IPS-18a (cell line): ENCODE data around the gene SIPA1L2.

Experiments used
- H3K27ac ChIP-seq: one replicate; pipeline ENCODE4 v1.5.1; 2013; ENCODE audit warnings: low read length
- H3K27me3 ChIP-seq: one replicate; pipeline ENCODE4 v1.6.1; 2013; ENCODE audit warnings: mild to moderate bottlenecking, low read length; ENCODE audit not compliant: control insufficient read depth, insufficient read depth
- H3K36me3 ChIP-seq: one replicate; pipeline ENCODE4 v1.6.1; 2013; ENCODE audit warnings: low read depth, low read length; ENCODE audit not compliant: control insufficient read depth
- H3K4me1 ChIP-seq: one replicate; pipeline ENCODE4 v1.6.1; 2013; ENCODE audit warnings: low read depth, low read length; ENCODE audit not compliant: control insufficient read depth
- H3K4me3 ChIP-seq: one replicate; pipeline ENCODE4 v1.5.1; 2013; ENCODE audit warnings: low read length
- H3K9ac ChIP-seq: one replicate; pipeline ENCODE4 v1.6.1; 2013; ENCODE audit warnings: mild to moderate bottlenecking, low read length, moderate library complexity
- H3K9me3 ChIP-seq: one replicate; pipeline ENCODE4 v1.6.1; 2013; ENCODE audit warnings: low read depth, low read length; ENCODE audit not compliant: control insufficient read depth

SIPA1L2 gene, protein sequence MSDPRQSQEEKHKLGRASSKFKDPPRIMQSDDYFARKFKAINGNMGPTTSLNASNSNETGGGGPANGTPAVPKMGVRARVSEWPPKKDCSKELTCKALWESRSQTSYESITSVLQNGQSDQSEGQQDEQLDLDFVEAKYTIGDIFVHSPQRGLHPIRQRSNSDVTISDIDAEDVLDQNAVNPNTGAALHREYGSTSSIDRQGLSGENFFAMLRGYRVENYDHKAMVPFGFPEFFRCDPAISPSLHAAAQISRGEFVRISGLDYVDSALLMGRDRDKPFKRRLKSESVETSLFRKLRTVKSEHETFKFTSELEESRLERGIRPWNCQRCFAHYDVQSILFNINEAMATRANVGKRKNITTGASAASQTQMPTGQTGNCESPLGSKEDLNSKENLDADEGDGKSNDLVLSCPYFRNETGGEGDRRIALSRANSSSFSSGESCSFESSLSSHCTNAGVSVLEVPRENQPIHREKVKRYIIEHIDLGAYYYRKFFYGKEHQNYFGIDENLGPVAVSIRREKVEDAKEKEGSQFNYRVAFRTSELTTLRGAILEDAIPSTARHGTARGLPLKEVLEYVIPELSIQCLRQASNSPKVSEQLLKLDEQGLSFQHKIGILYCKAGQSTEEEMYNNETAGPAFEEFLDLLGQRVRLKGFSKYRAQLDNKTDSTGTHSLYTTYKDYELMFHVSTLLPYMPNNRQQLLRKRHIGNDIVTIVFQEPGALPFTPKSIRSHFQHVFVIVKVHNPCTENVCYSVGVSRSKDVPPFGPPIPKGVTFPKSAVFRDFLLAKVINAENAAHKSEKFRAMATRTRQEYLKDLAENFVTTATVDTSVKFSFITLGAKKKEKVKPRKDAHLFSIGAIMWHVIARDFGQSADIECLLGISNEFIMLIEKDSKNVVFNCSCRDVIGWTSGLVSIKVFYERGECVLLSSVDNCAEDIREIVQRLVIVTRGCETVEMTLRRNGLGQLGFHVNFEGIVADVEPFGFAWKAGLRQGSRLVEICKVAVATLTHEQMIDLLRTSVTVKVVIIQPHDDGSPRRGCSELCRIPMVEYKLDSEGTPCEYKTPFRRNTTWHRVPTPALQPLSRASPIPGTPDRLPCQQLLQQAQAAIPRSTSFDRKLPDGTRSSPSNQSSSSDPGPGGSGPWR (N-terminal part only)

DNA sequence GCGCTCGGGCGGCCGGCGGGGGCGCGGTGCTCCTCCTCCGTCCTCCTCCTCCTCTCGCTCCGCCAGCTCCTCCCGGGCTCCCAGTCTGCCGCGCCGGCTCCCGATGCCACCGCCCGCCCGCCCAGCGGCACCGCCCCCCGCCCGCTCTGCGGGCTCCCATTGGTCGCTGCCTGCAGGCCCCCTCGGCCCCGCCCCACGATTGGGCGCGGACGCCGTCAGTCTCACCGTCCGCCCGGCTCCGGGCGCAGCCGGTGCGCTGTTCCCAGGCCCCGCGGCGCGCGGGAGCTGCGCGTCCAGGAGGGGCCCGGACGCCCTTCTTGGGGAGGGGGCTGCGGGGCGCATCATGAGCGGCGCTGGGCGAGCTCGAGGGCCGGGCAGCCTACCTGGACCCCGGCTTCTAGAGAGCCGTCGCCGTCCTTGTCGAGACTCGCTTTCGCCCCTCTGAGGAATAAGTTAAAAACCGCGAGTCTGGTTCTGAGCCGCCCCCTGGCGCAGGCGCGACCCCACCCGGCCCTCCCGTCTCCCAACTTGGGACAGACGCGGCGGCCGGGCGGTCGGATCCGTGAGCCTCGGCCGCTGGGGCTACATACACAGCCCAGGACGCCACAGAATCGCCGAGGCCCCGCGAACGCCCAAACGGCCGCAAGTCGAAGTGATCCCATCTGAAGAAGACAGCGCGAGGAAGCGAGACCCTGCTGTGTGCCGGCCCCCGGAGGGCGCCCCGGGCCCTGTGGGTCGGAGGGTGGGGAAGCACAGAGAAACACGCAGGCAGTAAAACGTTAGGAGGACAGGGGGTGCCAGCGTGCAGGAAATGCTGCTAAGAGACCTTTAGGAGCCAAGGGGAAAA lies at the start of gene SIPA1L2:
Gene SIPA1L2, minus strand, starts transcription at position 87 of the 847 bp plus-strand sequence. CDS start 114,794 bp downstream, outside the sequence.
- Histone ChIP-seq H3K9ac (peak within 1 kb of the TSS; percentile 24), H3K36me3 (no peaks in the 10 kb centered on the region), H3K27ac (no peak within 1 kb of the TSS), H3K4me3 (peak within 1 kb of the TSS; percentile 78), H3K4me1 (peaks cover 30% of the 10 kb centered on the region), H3K9me3 (no peaks in the 10 kb centered on the region), H3K27me3 (peaks cover 47% of the 10 kb centered on the region)

DNA sequence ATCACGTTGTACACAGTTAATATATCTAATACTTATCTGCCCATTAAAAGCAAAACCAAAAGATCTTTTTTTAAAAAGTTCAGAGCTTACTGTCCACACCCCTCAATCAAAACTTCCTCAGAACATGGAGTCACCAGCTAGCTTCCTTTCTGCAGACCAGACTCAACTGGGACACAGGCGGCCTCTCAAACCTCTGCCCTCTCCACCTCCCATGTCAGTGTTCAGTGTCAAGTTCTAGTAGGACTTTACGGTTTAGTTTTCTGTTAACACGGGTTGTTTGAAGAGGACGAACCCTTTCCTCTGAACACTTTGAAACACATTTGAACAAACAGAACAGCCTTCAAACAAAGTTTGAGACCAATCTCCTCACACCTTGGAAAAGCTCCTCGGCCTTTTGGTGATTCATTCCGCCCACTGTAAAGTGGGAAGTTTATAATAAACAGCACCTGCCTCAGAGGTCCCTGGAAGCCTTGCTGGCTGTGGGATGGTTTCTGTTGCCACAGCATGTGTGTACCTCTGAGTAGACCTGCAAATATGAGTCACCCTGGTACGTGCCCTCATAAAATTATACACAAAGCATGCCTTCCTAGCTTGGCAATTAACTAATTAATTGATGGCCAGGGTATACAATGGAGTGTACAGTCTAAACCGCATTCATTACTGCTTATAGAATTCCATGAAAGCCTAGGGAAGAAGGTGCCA lies 48.4 kb upstream of the SIPA1L2 start:
- Histone ChIP-seq H3K27ac (no peak overlapping the region), H3K36me3 (no peaks in the 10 kb centered on the region), H3K4me3 (no peak overlapping the region), H3K27me3 (no peaks in the 10 kb centered on the region), H3K4me1 (no peaks in the 10 kb centered on the region), H3K9me3 (no peaks in the 10 kb centered on the region), H3K9ac (no peak overlapping the region)

DNA sequence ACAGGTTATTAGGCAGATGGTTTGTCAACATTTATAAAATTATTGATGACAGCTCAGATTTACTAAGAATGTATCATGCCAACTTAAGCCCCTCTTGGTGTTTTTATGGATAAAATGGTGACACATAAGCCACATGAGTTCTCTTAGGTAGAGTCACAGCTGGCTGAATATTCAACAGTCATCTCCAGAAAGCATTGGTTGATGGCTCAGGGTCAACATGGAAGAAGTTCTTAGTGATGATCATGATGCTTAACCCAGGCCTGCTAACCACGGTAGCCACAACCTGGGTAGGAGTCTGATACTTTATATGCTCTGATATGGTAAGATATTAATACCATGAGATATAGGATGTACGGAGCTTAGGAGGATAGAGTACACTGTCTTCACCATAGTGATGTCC lies 46.4 kb upstream of the SIPA1L2 start:
- Histone ChIP-seq H3K4me3 (no peak overlapping the region), H3K9ac (no peak overlapping the region), H3K27ac (no peak overlapping the region), H3K27me3 (no peaks in the 10 kb centered on the region), H3K36me3 (no peaks in the 10 kb centered on the region), H3K4me1 (no peaks in the 10 kb centered on the region), H3K9me3 (no peaks in the 10 kb centered on the region)

DNA sequence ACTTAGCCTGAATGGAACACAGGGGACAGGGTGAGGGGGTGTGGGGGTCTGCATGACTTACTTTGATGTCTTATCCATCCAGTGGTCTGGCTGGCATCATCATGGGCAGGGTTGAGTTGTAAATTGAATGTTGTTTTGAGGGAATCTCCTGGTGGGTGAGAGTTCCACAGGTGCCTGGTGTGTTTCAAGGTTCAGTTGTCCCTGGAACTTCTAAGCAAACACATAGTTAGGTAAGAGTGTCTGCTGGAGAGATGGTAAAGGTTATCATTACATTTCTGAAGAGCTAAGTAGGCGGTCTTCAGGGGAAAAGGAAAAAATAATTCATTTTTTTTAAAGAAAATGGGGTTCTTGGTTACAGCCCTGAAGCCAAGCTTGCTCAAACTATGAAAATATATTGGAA lies 46.0 kb upstream of the SIPA1L2 start:
- no peaks in the 10 kb centered on the region for H3K9me3 ChIP-seq
- no peaks in the 10 kb centered on the region for H3K27me3 ChIP-seq
- no peaks in the 10 kb centered on the region for H3K36me3 ChIP-seq
- no peak overlapping the region for H3K27ac ChIP-seq
- no peak overlapping the region for H3K9ac ChIP-seq
- H3K4me3 ChIP-seq = no peak overlapping the region
- no peaks in the 10 kb centered on the region for H3K4me1 ChIP-seq

- Histone ChIP-seq H3K9me3 (no peaks in the 10 kb centered on the region), H3K36me3 (no peaks in the 10 kb centered on the region), H3K4me3 (no peak overlapping the region), H3K4me1 (no peaks in the 10 kb centered on the region), H3K9ac (no peak overlapping the region), H3K27ac (no peak overlapping the region), H3K27me3 (no peaks in the 10 kb centered on the region)
These were observed 45.3 kb upstream of the SIPA1L2 start for GRCh38 chr1:232675260-232675659.

DNA sequence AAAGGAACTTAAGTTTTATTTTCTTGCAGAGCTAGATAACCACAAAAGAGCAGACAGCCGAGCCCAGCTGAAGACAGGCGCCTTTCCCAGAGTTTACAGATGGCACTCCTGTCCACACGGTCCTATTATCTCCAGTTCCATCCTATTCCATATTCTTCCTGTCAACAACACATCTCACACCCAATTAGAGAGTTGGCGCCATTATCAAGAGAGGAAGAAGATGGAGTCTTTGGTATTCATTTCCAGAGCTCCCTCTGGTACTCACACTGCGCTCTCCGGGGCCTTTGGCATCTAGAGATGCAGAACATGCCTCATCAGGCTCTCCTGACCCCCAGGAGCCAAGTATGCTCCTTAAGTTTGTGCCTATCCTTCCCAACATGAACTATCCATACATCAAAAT lies 43.3 kb upstream of the SIPA1L2 start:
- Histone ChIP-seq H3K9me3 (no peaks in the 10 kb centered on the region), H3K9ac (no peak overlapping the region), H3K4me3 (no peak overlapping the region), H3K27ac (no peak overlapping the region), H3K36me3 (no peaks in the 10 kb centered on the region), H3K27me3 (no peaks in the 10 kb centered on the region), H3K4me1 (no peaks in the 10 kb centered on the region)

GRCh38 chr1:232669981-232670747 lies 40.2 kb upstream of the SIPA1L2 start:
- no peaks in the 10 kb centered on the region for H3K27me3 ChIP-seq
- H3K9me3 ChIP-seq = no peaks in the 10 kb centered on the region
- H3K27ac ChIP-seq = no peak overlapping the region
- no peak overlapping the region for H3K4me3 ChIP-seq
- no peaks in the 10 kb centered on the region for H3K36me3 ChIP-seq
- H3K4me1 ChIP-seq = no peaks in the 10 kb centered on the region
- no peak overlapping the region for H3K9ac ChIP-seq

DNA sequence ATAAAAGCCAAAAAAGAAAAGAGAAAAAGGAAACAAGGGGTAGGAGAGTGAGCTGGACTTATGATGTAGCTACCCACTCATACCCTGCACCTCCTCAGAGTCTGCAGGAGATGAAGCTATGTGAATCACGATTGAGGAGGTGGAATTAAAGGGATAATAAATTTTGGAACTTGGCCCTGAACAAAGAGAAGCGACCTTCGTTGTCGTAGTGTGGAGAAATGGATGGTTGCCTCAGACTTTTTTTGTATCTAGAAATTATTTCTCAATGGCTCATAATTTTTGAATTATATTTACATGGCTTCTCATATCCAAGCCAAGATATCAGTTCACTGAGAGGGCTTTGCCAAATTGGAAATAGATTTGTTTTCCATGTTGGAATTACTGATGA lies 37.8 kb upstream of the SIPA1L2 start:
- Histone ChIP-seq H3K4me1 (no peaks in the 10 kb centered on the region), H3K9me3 (no peaks in the 10 kb centered on the region), H3K4me3 (no peak overlapping the region), H3K27me3 (no peaks in the 10 kb centered on the region), H3K27ac (no peak overlapping the region), H3K36me3 (no peaks in the 10 kb centered on the region), H3K9ac (no peak overlapping the region)

- Histone ChIP-seq H3K4me3 (no peak overlapping the region), H3K4me1 (no peaks in the 10 kb centered on the region), H3K9me3 (no peaks in the 10 kb centered on the region), H3K36me3 (no peaks in the 10 kb centered on the region), H3K9ac (no peak overlapping the region), H3K27me3 (no peaks in the 10 kb centered on the region), H3K27ac (no peak overlapping the region)
These were observed 37.3 kb upstream of the SIPA1L2 start for GRCh38 chr1:232667094-232667777.
